ENCODE measurements around the gene PRICKLE2. TPM values are rescaled to one million over a fixed set of nuclear protein-coding genes. Genes with fewer than 3 reads are reported as not detected.

Gene PRICKLE2
- polyA plus RNA-seq, 1 donor (not counting 4 experiments of a cell fraction or from before 2014, with no cell fraction given): 7.8 TPM

- H3K9me1 ChIP-seq (ENCODE audit: control insufficient read depth, extremely low read depth, insufficient read depth, low read length): no peaks in the 10 kb centered on the region
- no peak overlapping the region for H3K9ac ChIP-seq (ENCODE audit: control insufficient read depth, extremely low read depth, insufficient read depth, low read length)
- H2AFZ ChIP-seq (ENCODE audit: control insufficient read depth, low read length): no peak overlapping the region
- dilution Hi-C loops (cut with MboI; ENCODE audit: extremely low pct_ligation_motif_present, low sequenced_read_pairs): no loop called here
- H3K27ac ChIP-seq (ENCODE audit: control insufficient read depth, insufficient read depth, low read length): no peak overlapping the region
- DNase-seq (ENCODE audit: low read depth, low spot score) (no peak), FAIRE-seq (peak; percentile 87)
- H3K79me2 ChIP-seq (ENCODE audit: control insufficient read depth, insufficient read depth, low read length): no peaks in the 10 kb centered on the region
- H3K27me3 ChIP-seq (ENCODE audit: control insufficient read depth, extremely low read depth, insufficient read depth, low read length): no peaks in the 10 kb centered on the region
- H3K9me3 ChIP-seq (ENCODE audit: control insufficient read depth, low read depth, low read length): no peaks in the 10 kb centered on the region
- no peak overlapping the region for H3K4me3 ChIP-seq (ENCODE audit: control insufficient read depth in 2 of 3, extremely low read depth in 1 of 3, insufficient read depth in 2 of 3, low read depth in 1 of 3, low read length in 3 of 3)
- peaks cover 32% of the 10 kb centered on the region for H3K4me1 ChIP-seq (ENCODE audit: control insufficient read depth, extremely low read depth, insufficient read depth, low read length)
- no peak overlapping the region for H3K4me2 ChIP-seq (ENCODE audit: control insufficient read depth, extremely low read depth, insufficient read depth, low read depth, low read length)
- peaks cover 0 to 11% of the 10 kb centered on the region in 2 experiments for H3K36me3 ChIP-seq (ENCODE audit: control insufficient read depth in 2 of 2, extremely low read depth in 1 of 2, insufficient read depth in 2 of 2, low read length in 2 of 2)
- no peaks in the 10 kb centered on the region for H4K20me1 ChIP-seq (ENCODE audit: control insufficient read depth, extremely low read depth, insufficient read depth, low read length)
- TF ChIP-seq CTCF (optimal IDR thresholded peaks at IDR 0.05 in 1 of 3, IDR thresholded peaks at IDR 0.05 in 1 of 3, conservative IDR thresholded peaks at IDR 0.05 in 1 of 3; ENCODE audit: extremely low read depth in 1 of 3, insufficient read depth in 2 of 3, low read length in 3 of 3): no peak
- no peak for TF ChIP-seq EZH2 (IDR thresholded peaks at IDR 0.05; ENCODE audit: low read length)
Measured at GRCh38 chr3:64158334-64158733, 66.9 kb downstream of the PRICKLE2 start.

GRCh38 chr3:64157150-64158035 lies 67.9 kb downstream of the PRICKLE2 start:
- no peak overlapping the region for H3K27ac ChIP-seq (ENCODE audit: control insufficient read depth, insufficient read depth, low read length)
- TF ChIP-seq EZH2 (IDR thresholded peaks at IDR 0.05; ENCODE audit: low read length): no peak
- TF ChIP-seq CTCF (optimal IDR thresholded peaks at IDR 0.05 in 1 of 3, IDR thresholded peaks at IDR 0.05 in 1 of 3, conservative IDR thresholded peaks at IDR 0.05 in 1 of 3; ENCODE audit: extremely low read depth in 1 of 3, insufficient read depth in 2 of 3, low read length in 3 of 3): no peak
- no peak overlapping the region for H3K4me3 ChIP-seq (ENCODE audit: control insufficient read depth in 2 of 3, extremely low read depth in 1 of 3, insufficient read depth in 2 of 3, low read depth in 1 of 3, low read length in 3 of 3)
- no peak overlapping the region for H3K4me2 ChIP-seq (ENCODE audit: control insufficient read depth, extremely low read depth, insufficient read depth, low read depth, low read length)
- peaks cover 23% of the 10 kb centered on the region for H3K4me1 ChIP-seq (ENCODE audit: control insufficient read depth, extremely low read depth, insufficient read depth, low read length)
- H2AFZ ChIP-seq (ENCODE audit: control insufficient read depth, low read length): no peak overlapping the region
- no peaks in the 10 kb centered on the region for H3K9me3 ChIP-seq (ENCODE audit: control insufficient read depth, low read depth, low read length)
- no peak overlapping the region for H3K9ac ChIP-seq (ENCODE audit: control insufficient read depth, extremely low read depth, insufficient read depth, low read length)
- dilution Hi-C loops (cut with MboI; ENCODE audit: extremely low pct_ligation_motif_present, low sequenced_read_pairs): no loop called here
- H3K79me2 ChIP-seq (ENCODE audit: control insufficient read depth, insufficient read depth, low read length): no peaks in the 10 kb centered on the region
- H3K9me1 ChIP-seq (ENCODE audit: control insufficient read depth, extremely low read depth, insufficient read depth, low read length): no peaks in the 10 kb centered on the region
- no peak for DNase-seq (ENCODE audit: low read depth, low spot score)
- H3K36me3 ChIP-seq (ENCODE audit: control insufficient read depth in 2 of 2, extremely low read depth in 1 of 2, insufficient read depth in 2 of 2, low read length in 2 of 2): peaks cover 3 to 16% of the 10 kb centered on the region in 2 experiments
- no peaks in the 10 kb centered on the region for H3K27me3 ChIP-seq (ENCODE audit: control insufficient read depth, extremely low read depth, insufficient read depth, low read length)
- H4K20me1 ChIP-seq (ENCODE audit: control insufficient read depth, extremely low read depth, insufficient read depth, low read length): no peaks in the 10 kb centered on the region
- FAIRE-seq: no peak
